KMS-11 (cell line): ENCODE measurements around the gene NUTM2E.
"Not testable (repeated sequence)": the region's sequence is repeated elsewhere in the genome, so short reads cannot be mapped to it uniquely, and the experiment has no call there.

Experiments used
- H2AFZ ChIP-seq: fragments of 200-600 bp; sonication (generic); 2 replicates; pipeline ENCODE4 v1.6.1; 2016; ENCODE audit warnings: antibody characterized with exemption, mixed run types, low read depth
- H3K27ac ChIP-seq: fragments of 200-600 bp; sonication (generic); 2 replicates; pipeline ENCODE4 v1.6.1; 2016; ENCODE audit warnings: mild to moderate bottlenecking, mixed run types
- H3K27me3 ChIP-seq: fragments of 200-600 bp; sonication (generic); 2 replicates; pipeline ENCODE4 v1.6.1; 2017; ENCODE audit warnings: mild to moderate bottlenecking, low read depth, mixed run types, moderate library complexity; ENCODE audit not compliant: insufficient read depth
- H3K36me3 ChIP-seq: fragments of 200-600 bp; sonication (generic); 2 replicates; pipeline ENCODE4 v1.6.1; 2017; ENCODE audit warnings: mild to moderate bottlenecking, mixed run types; ENCODE audit not compliant: insufficient read depth
- H3K4me1 ChIP-seq: fragments of 200-600 bp; sonication (generic); 2 replicates; pipeline ENCODE4 v1.6.1; 2016; ENCODE audit warnings: mild to moderate bottlenecking, low read depth, mixed run types; ENCODE audit not compliant: poor library complexity, severe bottlenecking
- H3K4me2 ChIP-seq: fragments of 200-600 bp; sonication (generic); 2 replicates; pipeline ENCODE4 v1.7.0; 2016; ENCODE audit warnings: mild to moderate bottlenecking, mixed run types
- H3K4me3 ChIP-seq: fragments of 200-600 bp; sonication (generic); IDR thresholded peaks from 2 replicates; pipeline ENCODE4 v1.6.1; 2017; ENCODE audit warnings: low read depth, low read length, mixed read lengths; ENCODE audit not compliant: insufficient read depth
- H3K79me2 ChIP-seq: fragments of 200-600 bp; sonication (generic); 2 replicates; pipeline ENCODE4 v1.6.1; 2016; ENCODE audit warnings: low read depth, mixed run types; ENCODE audit not compliant: insufficient read depth
- H3K9ac ChIP-seq: fragments of 200-600 bp; sonication (generic); 2 replicates; pipeline ENCODE4 v1.6.1; 2016; ENCODE audit warnings: mild to moderate bottlenecking, mixed run types
- H4K20me1 ChIP-seq: fragments of 200-600 bp; sonication (generic); 2 replicates; pipeline ENCODE4 v1.6.1; 2016; ENCODE audit warnings: mild to moderate bottlenecking, mixed run types; ENCODE audit not compliant: insufficient read depth
- TF ChIP-seq, protein P1 (sequence below): fragments of 200-600 bp; sonication (generic); conservative IDR thresholded peaks from 2 replicates; pipeline ENCODE4 v1.6.1; 2017; ENCODE audit warnings: low read depth, mild to moderate bottlenecking, antibody characterized with exemption, low read length, moderate library complexity, mixed read lengths

NUTM2E gene, protein sequence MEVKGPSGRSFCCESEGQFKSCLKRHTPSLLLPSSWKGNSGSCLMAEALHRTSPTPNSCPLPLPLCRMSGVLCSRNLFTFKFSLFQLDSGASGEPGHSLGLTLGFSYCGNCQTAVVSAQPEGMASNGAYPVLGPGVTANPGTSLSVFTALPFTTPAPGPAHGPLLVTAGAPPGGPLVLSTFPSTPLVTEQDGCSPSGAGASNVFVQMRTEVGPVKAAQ (N-terminal part only)

DNA sequence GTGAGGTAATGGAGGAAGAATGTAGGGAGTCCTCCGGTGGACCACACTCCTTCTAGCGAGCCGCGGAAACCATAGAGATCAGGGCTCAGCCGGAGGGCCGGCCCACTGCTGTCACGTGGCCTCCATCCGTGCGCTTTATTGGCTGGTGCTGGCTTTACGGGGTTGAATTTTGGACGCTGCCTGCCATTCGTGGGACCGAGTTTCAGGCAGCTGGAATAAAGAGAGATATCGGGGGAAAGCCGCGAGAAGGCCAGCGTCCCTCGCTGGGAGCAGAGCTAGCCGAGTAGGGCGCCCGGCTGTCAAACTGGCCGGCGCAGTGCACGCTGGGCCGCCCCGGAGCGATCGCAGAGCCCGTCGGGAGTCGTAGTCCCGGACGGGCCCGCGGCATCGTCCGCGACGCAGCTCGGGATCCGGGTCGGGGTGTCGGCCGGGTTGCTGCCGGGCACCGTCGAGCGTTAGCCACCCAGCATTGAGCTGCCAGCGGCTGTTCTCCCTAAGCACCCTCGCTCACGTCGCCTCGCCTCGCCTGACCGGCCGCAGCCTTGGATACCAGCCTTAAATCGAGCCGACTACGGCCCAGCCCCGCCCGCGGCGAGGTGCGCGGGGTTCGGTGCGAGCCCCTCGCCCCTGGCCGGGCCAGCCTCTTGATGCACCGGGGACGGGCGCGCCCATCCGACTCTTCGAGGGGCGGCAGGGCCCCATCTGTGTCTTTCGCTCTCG lies at the start of gene NUTM2E:
TSS of gene NUTM2E (plus strand) at position 244 of the 720 bp plus-strand sequence. CDS start 15,002 bp downstream, outside the sequence.
- H3K27me3 ChIP-seq, H3K36me3 ChIP-seq, H3K4me1 ChIP-seq, H4K20me1 ChIP-seq, H3K79me2 ChIP-seq, H2AFZ ChIP-seq, H3K4me3 ChIP-seq: not testable (repeated sequence)
- peak within 1 kb of the TSS; percentile 54; the same call in 1 of the 2 replicates for H3K27ac ChIP-seq
- peak within 1 kb of the TSS; percentile 45 for H3K4me2 ChIP-seq
- peak within 1 kb of the TSS; percentile 57; the same call in 1 of the 2 replicates for H3K9ac ChIP-seq

DNA sequence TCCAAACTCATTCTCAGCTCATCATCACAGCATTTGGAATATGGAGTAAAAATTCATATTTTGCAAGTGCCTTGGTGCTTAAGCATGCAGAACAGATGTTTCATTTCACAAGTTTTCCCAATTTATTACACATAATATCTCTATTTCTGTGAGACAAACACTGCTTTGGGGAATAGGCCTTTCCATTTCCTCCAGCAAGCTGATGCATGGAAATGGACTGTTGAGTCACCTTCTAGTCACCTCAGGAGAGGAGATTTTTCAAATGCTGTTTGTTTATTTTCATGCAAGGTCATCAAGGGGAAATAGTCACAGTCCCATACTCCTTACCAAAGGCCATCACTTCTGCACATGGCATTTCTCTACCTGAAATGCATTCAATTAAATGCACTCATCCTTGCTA lies 48.5 kb upstream of the NUTM2E start:
- not testable (repeated sequence) for H3K27ac ChIP-seq, H4K20me1 ChIP-seq, H3K9ac ChIP-seq, H3K79me2 ChIP-seq, H3K4me2 ChIP-seq, H3K27me3 ChIP-seq, H2AFZ ChIP-seq, H3K4me1 ChIP-seq, H3K36me3 ChIP-seq, H3K4me3 ChIP-seq

DNA sequence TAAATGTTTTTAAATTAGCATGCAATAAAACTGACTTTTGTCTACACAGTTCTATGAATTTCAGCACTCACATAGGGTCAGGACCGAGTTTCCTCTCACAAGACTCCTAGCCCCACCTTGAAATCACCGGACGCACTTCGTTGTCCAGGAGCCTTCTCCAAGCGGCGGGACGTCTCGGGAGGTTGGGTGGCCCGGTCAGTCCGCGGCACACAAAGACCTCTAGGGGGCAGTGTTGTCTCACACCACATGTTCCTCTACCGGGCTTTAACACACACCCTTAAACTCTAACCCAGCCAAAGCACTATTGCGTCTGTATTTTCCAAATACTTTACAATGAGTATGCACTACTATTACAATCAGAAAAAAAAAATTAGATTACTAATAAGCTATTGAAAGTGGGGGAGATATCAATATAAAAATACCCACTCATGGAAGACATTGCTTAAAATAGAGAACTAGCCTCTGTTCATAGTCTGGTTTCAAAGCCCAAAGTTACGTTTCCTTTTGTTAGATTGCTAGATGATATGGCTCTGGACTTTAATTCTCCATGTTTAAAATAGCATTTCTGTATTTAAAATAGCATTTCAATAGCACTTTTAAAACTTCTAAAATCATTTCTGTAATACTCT lies 47.1 kb upstream of the NUTM2E start:
- H3K27me3 ChIP-seq, H3K79me2 ChIP-seq, H3K4me3 ChIP-seq, H3K4me2 ChIP-seq, H4K20me1 ChIP-seq, H2AFZ ChIP-seq, H3K36me3 ChIP-seq, H3K4me1 ChIP-seq, H3K27ac ChIP-seq, H3K9ac ChIP-seq: not testable (repeated sequence)
- TF ChIP-seq, protein P1, sequence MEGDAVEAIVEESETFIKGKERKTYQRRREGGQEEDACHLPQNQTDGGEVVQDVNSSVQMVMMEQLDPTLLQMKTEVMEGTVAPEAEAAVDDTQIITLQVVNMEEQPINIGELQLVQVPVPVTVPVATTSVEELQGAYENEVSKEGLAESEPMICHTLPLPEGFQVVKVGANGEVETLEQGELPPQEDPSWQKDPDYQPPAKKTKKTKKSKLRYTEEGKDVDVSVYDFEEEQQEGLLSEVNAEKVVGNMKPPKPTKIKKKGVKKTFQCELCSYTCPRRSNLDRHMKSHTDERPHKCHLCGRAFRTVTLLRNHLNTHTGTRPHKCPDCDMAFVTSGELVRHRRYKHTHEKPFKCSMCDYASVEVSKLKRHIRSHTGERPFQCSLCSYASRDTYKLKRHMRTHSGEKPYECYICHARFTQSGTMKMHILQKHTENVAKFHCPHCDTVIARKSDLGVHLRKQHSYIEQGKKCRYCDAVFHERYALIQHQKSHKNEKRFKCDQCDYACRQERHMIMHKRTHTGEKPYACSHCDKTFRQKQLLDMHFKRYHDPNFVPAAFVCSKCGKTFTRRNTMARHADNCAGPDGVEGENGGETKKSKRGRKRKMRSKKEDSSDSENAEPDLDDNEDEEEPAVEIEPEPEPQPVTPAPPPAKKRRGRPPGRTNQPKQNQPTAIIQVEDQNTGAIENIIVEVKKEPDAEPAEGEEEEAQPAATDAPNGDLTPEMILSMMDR: peak; percentile 45

DNA sequence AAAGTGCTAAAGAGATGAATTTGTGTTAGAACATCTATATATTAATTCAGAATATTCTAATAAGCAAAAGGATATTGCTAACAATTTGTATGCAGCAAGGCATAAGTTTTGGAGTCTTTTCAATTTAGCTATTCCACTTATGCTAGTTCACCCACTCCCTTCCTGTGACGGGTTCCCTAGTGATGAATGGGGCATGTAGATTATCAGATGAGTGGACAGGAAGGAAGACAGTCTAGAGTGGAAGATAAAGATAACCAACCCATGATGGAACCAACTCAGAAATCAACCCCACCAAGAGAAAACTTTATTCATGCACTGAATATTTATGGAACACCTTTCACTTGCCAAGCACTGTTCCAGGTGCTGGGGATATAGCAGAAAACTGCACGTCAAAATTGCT lies 46.5 kb upstream of the NUTM2E start:
- not testable (repeated sequence) for H3K4me2 ChIP-seq, H3K27ac ChIP-seq, H3K4me1 ChIP-seq, H3K9ac ChIP-seq, H2AFZ ChIP-seq, H3K27me3 ChIP-seq, H3K36me3 ChIP-seq, H3K79me2 ChIP-seq, H4K20me1 ChIP-seq, H3K4me3 ChIP-seq

DNA sequence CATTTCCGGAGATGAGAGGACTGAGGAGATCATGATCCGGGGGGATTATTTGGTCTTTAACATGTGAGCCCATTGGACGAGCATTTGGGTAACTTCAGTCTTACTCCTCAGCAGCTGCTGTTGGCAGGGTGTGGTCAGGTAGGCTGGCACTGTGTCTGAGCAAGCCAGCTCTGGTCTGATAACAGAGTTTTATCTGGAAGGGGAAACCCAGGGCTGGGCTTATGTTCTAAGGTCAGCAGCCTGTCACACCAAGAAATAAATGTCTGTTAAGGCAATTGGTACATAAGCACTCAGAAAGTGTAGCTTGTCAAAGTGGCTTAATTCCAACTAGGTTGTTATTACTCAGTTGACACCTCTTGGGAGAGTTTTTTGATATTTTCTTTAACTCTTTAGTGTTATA lies 45.0 kb upstream of the NUTM2E start:
- not testable (repeated sequence) for H3K4me3 ChIP-seq

DNA sequence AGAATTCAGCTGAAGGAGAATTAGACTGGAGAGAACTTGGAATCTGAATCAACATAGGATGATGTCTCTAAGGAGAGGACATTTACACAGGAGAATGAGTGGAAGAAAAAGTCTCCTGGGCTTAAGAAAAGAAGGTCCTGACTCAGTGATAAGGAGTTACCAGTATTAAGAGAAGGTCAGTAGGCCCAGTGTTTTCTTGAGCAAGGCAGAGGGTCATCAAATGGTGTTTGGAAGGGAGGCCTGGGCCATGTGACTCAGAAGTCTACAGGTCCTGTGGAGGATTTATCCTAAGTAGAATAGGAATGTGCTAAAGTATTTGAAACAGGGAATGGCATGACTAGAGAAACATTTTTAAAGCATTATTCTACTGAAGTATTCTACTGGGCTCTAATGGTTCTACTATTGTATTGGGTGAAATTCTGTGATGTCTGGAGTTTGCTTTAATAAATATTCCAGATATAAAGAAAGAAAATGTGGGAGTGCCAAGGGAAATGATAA lies 39.0 kb upstream of the NUTM2E start:
- H4K20me1 ChIP-seq, H3K27ac ChIP-seq, H3K4me2 ChIP-seq, H3K4me3 ChIP-seq, H3K4me1 ChIP-seq, H3K79me2 ChIP-seq, H3K27me3 ChIP-seq, H3K9ac ChIP-seq, H2AFZ ChIP-seq, H3K36me3 ChIP-seq: not testable (repeated sequence)

More for the DNA sequence above, 45.0 kb upstream of the NUTM2E start:
- H2AFZ ChIP-seq, H4K20me1 ChIP-seq, H3K4me2 ChIP-seq, H3K27ac ChIP-seq, H3K36me3 ChIP-seq, H3K4me1 ChIP-seq, H3K27me3 ChIP-seq, H3K9ac ChIP-seq, H3K79me2 ChIP-seq: not testable (repeated sequence)

DNA sequence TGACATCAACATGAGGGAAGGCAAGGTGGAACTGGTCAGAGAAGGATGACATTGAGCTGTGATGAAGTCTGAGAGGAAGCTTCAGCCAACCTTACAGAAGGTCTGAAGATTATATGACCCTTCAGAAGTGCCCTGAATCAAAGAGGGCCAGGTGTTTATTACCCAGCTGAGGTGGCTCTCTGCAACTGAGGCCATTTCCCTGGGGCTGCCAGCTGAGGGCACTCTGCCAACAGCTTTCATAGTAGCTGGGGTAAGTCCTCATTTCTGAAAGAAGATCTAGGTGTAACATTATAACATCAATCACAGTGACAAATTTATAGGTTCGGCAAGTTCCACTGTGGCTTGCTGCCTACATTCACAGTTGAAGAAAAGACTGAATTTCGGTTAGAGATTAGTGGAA lies 37.2 kb upstream of the NUTM2E start:
- H3K4me2 ChIP-seq, H3K36me3 ChIP-seq, H3K4me1 ChIP-seq, H3K4me3 ChIP-seq, H3K9ac ChIP-seq, H3K27ac ChIP-seq, H3K79me2 ChIP-seq, H3K27me3 ChIP-seq, H4K20me1 ChIP-seq, H2AFZ ChIP-seq: not testable (repeated sequence)

DNA sequence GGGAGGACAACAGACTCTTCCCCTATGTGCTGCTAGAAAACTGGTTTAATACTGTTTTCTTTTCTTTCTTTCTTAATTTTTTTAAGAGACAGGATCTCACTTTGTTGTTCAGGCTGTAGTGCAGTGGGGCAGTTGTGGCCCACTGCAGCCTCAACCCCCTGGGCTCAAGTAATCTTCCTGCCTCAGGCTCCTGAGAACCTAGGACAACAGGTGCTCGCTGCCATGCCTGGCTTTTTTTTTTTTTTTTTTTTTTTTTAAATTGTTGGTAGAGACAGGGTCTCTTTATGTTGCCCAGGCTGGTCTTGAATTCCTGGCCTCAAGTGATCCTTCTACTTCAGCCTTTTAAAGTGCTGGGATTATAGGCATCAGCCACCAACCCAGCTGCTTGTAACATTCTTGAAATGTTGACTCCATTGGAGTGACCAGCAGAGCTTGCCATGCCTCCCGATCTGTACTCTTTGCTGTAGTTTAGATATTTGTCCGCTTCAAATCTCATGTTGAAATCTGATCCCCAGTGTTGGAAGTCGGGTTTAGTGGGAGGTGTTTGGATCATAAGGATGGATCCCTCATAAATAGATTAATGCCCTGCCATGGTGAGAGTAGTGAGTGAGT lies 34.5 kb upstream of the NUTM2E start:
- not testable (repeated sequence) for H3K27ac ChIP-seq, H2AFZ ChIP-seq, H3K79me2 ChIP-seq, H3K4me2 ChIP-seq, H4K20me1 ChIP-seq, H3K4me1 ChIP-seq, H3K27me3 ChIP-seq, H3K36me3 ChIP-seq, H3K4me3 ChIP-seq, H3K9ac ChIP-seq

DNA sequence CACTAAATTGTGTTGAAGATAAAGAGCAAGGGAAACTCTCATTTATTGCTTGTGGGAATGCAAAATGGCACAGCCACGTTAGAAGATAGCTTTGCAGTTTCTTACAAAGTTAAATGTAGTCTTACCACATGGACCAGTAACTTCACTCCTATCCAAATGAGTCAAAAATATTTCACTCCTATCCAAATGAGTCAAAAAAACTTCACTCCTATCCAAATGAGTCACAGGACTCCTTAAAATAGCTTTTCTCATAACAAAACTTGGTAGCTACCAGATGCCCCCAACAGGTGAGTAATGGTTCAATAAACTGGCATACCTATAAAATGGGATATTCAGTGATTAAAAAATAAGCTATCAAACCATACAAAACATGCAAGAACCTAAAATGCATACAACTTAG lies 27.2 kb upstream of the NUTM2E start:
- H3K27ac ChIP-seq, H3K79me2 ChIP-seq, H3K27me3 ChIP-seq, H3K4me1 ChIP-seq, H4K20me1 ChIP-seq, H3K4me2 ChIP-seq, H3K4me3 ChIP-seq, H2AFZ ChIP-seq, H3K36me3 ChIP-seq, H3K9ac ChIP-seq: not testable (repeated sequence)
